Muscle layer of colon (tissue), 2 donors: Measurements from ENCODE around the gene TRIM7.
"Not testable (repeated sequence)": the region's sequence is repeated elsewhere in the genome, so short reads cannot be mapped to it uniquely, and the experiment has no call there.

Source experiments
- H3K27ac ChIP-seq: one replicate; pipeline ENCODE4 v1.7.0; 2013; ENCODE audit warnings: low read depth, mild to moderate bottlenecking, low read length, moderate library complexity
- H3K27me3 ChIP-seq, 2 donors: one replicate each; pipeline ENCODE4 v1.7.0; 2013; ENCODE audit warnings: low read length in 2 of 2, mild to moderate bottlenecking in 2 of 2; ENCODE audit not compliant: insufficient read depth in 2 of 2, control insufficient read depth in 1 of 2
- H3K36me3 ChIP-seq: one replicate; pipeline ENCODE4 v1.7.0; 2013; ENCODE audit warnings: mild to moderate bottlenecking, low read length; ENCODE audit not compliant: insufficient read depth
- H3K4me1 ChIP-seq: one replicate; pipeline ENCODE4 v1.7.0; 2013; ENCODE audit warnings: mild to moderate bottlenecking, low read length; ENCODE audit not compliant: insufficient read depth
- H3K4me3 ChIP-seq, 2 donors: one replicate each; pipeline ENCODE4 v1.7.0; 2013; ENCODE audit warnings: low read length in 2 of 2, low read depth in 1 of 2, mild to moderate bottlenecking in 1 of 2, moderate library complexity in 1 of 2
- H3K9ac ChIP-seq: one replicate; pipeline ENCODE4 v1.7.0; 2013; ENCODE audit warnings: low read length
- H3K9me3 ChIP-seq: one replicate; pipeline ENCODE4 v1.7.0; 2013; ENCODE audit warnings: mild to moderate bottlenecking, low read length
- donor health status: abdominal sarcoma.
- donor health status: Adenocarcinoma of cecum.

The TRIM7 gene

GRCh38 chr5:181187500-181188213 is 17.3 kb downstream of the TRIM7 start:
- no peaks in the 10 kb centered on the region for H3K9me3 ChIP-seq
- H3K27ac ChIP-seq, result no peak overlapping the region
- peak overlapping the region in 1 of 2 donors; percentile 94 for H3K4me3 ChIP-seq
- no peaks in the 10 kb centered on the region for H3K36me3 ChIP-seq
- no peaks in the 10 kb centered on the region for H3K27me3 ChIP-seq
- no peak overlapping the region for H3K9ac ChIP-seq
- H3K4me1 ChIP-seq, result peaks cover 9% of the 10 kb centered on the region

GRCh38 chr5:181186986-181187499 is 18.0 kb downstream of the TRIM7 start:
- Histone ChIP-seq H3K4me3 (peak overlapping the region in 1 of 2 donors; percentile 94), H3K36me3 (no peaks in the 10 kb centered on the region), H3K9ac (no peak overlapping the region), H3K4me1 (peaks cover 6% of the 10 kb centered on the region), H3K27me3 (no peaks in the 10 kb centered on the region), H3K27ac (no peak overlapping the region), H3K9me3 (no peaks in the 10 kb centered on the region)

- Histone ChIP-seq H3K9me3 (no peaks in the 10 kb centered on the region), H3K4me1 (peaks cover 6% of the 10 kb centered on the region), H3K27me3 (no peaks in the 10 kb centered on the region), H3K36me3 (no peaks in the 10 kb centered on the region), H3K4me3 (no peak overlapping the region), H3K27ac (no peak overlapping the region), H3K9ac (no peak overlapping the region)
These were observed 19.0 kb downstream of the TRIM7 start for GRCh38 chr5:181186022-181186421.

- Histone ChIP-seq H3K27me3 (no peaks in the 10 kb centered on the region), H3K4me1 (peaks cover 6% of the 10 kb centered on the region), H3K36me3 (no peaks in the 10 kb centered on the region), H3K9ac (no peak overlapping the region), H3K9me3 (no peaks in the 10 kb centered on the region), H3K4me3 (no peak overlapping the region), H3K27ac (no peak overlapping the region)
These were observed 19.4 kb downstream of the TRIM7 start for GRCh38 chr5:181185560-181185959.

- Histone ChIP-seq H3K4me3 (no peak overlapping the region), H3K9me3 (no peaks in the 10 kb centered on the region), H3K27me3 (no peaks in the 10 kb centered on the region), H3K9ac (no peak overlapping the region), H3K27ac (no peak overlapping the region), H3K4me1 (peaks cover 6% of the 10 kb centered on the region), H3K36me3 (no peaks in the 10 kb centered on the region)
These were observed 20.2 kb downstream of the TRIM7 start for GRCh38 chr5:181184845-181185216.

- H3K4me1 ChIP-seq, result peaks cover 3% of the 10 kb centered on the region
- H3K36me3 ChIP-seq, result no peaks in the 10 kb centered on the region
- H3K9me3 ChIP-seq, result no peaks in the 10 kb centered on the region
- H3K27me3 ChIP-seq, result no peaks in the 10 kb centered on the region
- no peak overlapping the region for H3K9ac ChIP-seq
- H3K4me3 ChIP-seq, result no peak overlapping the region
- H3K27ac ChIP-seq, result no peak overlapping the region
These were observed 22.3 kb downstream of the TRIM7 start for GRCh38 chr5:181182651-181183050.

- Histone ChIP-seq H3K4me1 (no peaks in the 10 kb centered on the region), H3K9me3 (no peaks in the 10 kb centered on the region), H3K9ac (no peak overlapping the region), H3K27ac (no peak overlapping the region), H3K36me3 (no peaks in the 10 kb centered on the region), H3K4me3 (no peak overlapping the region), H3K27me3 (no peaks in the 10 kb centered on the region)
These were observed 23.1 kb downstream of the TRIM7 start for GRCh38 chr5:181181650-181182565.

GRCh38 chr5:181177559-181177958 is 27.4 kb downstream of the TRIM7 start:
- H3K36me3 ChIP-seq, H3K4me1 ChIP-seq, H3K9me3 ChIP-seq, H3K9ac ChIP-seq, H3K27ac ChIP-seq, H3K4me3 ChIP-seq: not testable (repeated sequence)
- H3K27me3 ChIP-seq, result peaks cover 20 to 26% of the 10 kb centered on the region in 2 donors

GRCh38 chr5:181176254-181176952 is 28.6 kb downstream of the TRIM7 start:
- Histone ChIP-seq H3K4me3 (no peak overlapping the region), H3K4me1 (no peaks in the 10 kb centered on the region), H3K27ac (no peak overlapping the region), H3K9me3 (no peaks in the 10 kb centered on the region), H3K36me3 (no peaks in the 10 kb centered on the region), H3K27me3 (peaks cover 30 to 38% of the 10 kb centered on the region in 2 donors), H3K9ac (no peak overlapping the region)

- peaks cover 55 to 64% of the 10 kb centered on the region in 2 donors for H3K27me3 ChIP-seq
- H3K4me1 ChIP-seq, result no peaks in the 10 kb centered on the region
- H3K4me3 ChIP-seq, result no peak overlapping the region
- no peak overlapping the region for H3K27ac ChIP-seq
- H3K9ac ChIP-seq, result no peak overlapping the region
- H3K36me3 ChIP-seq, result no peaks in the 10 kb centered on the region
- H3K9me3 ChIP-seq, result no peaks in the 10 kb centered on the region
These were observed 31.3 kb downstream of the TRIM7 start for GRCh38 chr5:181173420-181174342.
